Amniotic epithelial cell (primary cell): ENCODE data around the gene MAP7.
"Not testable (repeated sequence)": the region's sequence is repeated elsewhere in the genome, so short reads cannot be mapped to it uniquely, and the experiment has no call there.

ENCODE experiments used
- DNase-seq: peaks from one replicate; pipeline ENCODE4 v3.0.0-alpha.2; 2010; ENCODE audit warnings: low read depth

MAP7 gene

GRCh38 chr6:136550330-136551071, at the start of gene MAP7:
Gene MAP7, minus strand, starts transcription at chr6:136550422. Its CDS starts 14 bp downstream, at chr6:136550408.
- peak; percentile 13 for DNase-seq

- no peak for DNase-seq
Observed at GRCh38 chr6:136599329-136600011, 49.2 kb upstream of the MAP7 start.

GRCh38 chr6:136598048-136598447, 47.8 kb upstream of the MAP7 start:
- no peak for DNase-seq

GRCh38 chr6:136594671-136595070, 44.4 kb upstream of the MAP7 start:
- DNase-seq, result no peak

- DNase-seq, result peak; percentile 100
Observed at GRCh38 chr6:136593748-136594490, 43.7 kb upstream of the MAP7 start.

GRCh38 chr6:136592930-136593673, 42.9 kb upstream of the MAP7 start:
- peak; percentile 91 for DNase-seq

GRCh38 chr6:136591617-136592016, 41.4 kb upstream of the MAP7 start:
- DNase-seq, result no peak

GRCh38 chr6:136590846-136591245, 40.6 kb upstream of the MAP7 start:
- not testable (repeated sequence) for DNase-seq

- no peak for DNase-seq
Observed at GRCh38 chr6:136587527-136587926, 37.3 kb upstream of the MAP7 start.

GRCh38 chr6:136586295-136586694, 36.1 kb upstream of the MAP7 start:
- DNase-seq, result peak; percentile 98

GRCh38 chr6:136585523-136585922, 35.3 kb upstream of the MAP7 start:
- DNase-seq, result not testable (repeated sequence)

- DNase-seq, result not testable (repeated sequence)
Observed at GRCh38 chr6:136584290-136584689, 34.1 kb upstream of the MAP7 start.

- DNase-seq, result peak; percentile 94
Observed at GRCh38 chr6:136582711-136583471, 32.7 kb upstream of the MAP7 start.

GRCh38 chr6:136579800-136580199, 29.6 kb upstream of the MAP7 start:
- peak; percentile 94 for DNase-seq

- no peak for DNase-seq
Observed at GRCh38 chr6:136576821-136577220, 26.6 kb upstream of the MAP7 start.

- DNase-seq, result no peak
Observed at GRCh38 chr6:136571496-136571895, 21.3 kb upstream of the MAP7 start.

- no peak for DNase-seq
Observed at GRCh38 chr6:136571065-136571464, 20.8 kb upstream of the MAP7 start.

GRCh38 chr6:136568129-136568528, 17.9 kb upstream of the MAP7 start:
- DNase-seq, result no peak

- no peak for DNase-seq
Observed at GRCh38 chr6:136567688-136568087, 17.5 kb upstream of the MAP7 start.

- DNase-seq, result no peak
Observed at GRCh38 chr6:136566851-136567250, 16.6 kb upstream of the MAP7 start.

GRCh38 chr6:136566007-136566487, 15.8 kb upstream of the MAP7 start:
- no peak for DNase-seq
